K562 (cell line): Measurements from ENCODE around the gene UBR7. TPM values are rescaled to one million over a fixed set of nuclear protein-coding genes. Genes with fewer than 3 reads are reported as not detected.

Source experiments
- ATAC-seq: fragments of 200-7000 bp; cut with Tn5 transposase; 3 replicates; pipeline ENCODE4 v1.9.1; 2020; ENCODE audit warnings: moderate library complexity
- BruUV-seq: library from RNA; stranded (reverse); fragments of 400-500 nt; replicated peaks from 2 replicates; lab custom pipeline; 2021; lab: Mats Ljungman, UMichigan
- CTCF ChIA-PET: fragments of 300-600 bp; formaldehyde crosslinking; extraction: SDS; loops from one replicate; lab custom pipeline; 2021; ENCODE audit warnings: low intra/inter-chr PET ratio; lab: Yijun Ruan, JAX
- POLR2A ChIA-PET: fragments of 300-600, 350-650 bp; sonication (Branson Sonifier 250); formaldehyde crosslinking; extraction: SDS; loops from one replicate; lab custom pipeline; 2021; ENCODE audit warnings: antibody characterized with exemption, inconsistent platforms; lab: Yijun Ruan, JAX
- DNase-seq, 4 experiments: peaks; one replicate each; pipeline versions ENCODE4 v3.0.0 to v3.0.0-alpha.2; 2011 to 2018; ENCODE audit warnings: low spot score in 3 of 4, mixed read lengths in 3 of 4; ENCODE audit errors: extremely low read depth in 1 of 4
- FAIRE-seq: peaks from 2 replicates; lab custom pipeline; 2011; peaks lifted over from hg19 to GRCh38; lab: Jason Lieb, UNC
- H2AFZ ChIP-seq: 2 replicates; pipeline ENCODE4 v1.6.0; 2011; ENCODE audit warnings: low read depth, low read length, control low read depth, inconsistent platforms
- H3K27ac ChIP-seq: fragments of 200-600 bp; 3 replicates; pipeline ENCODE4 v1.8.0; 2011; ENCODE audit warnings: low read depth, mild to moderate bottlenecking, control low read depth, inconsistent platforms, low read length, moderate library complexity, mixed read lengths; ENCODE audit errors: extremely low read depth
- H3K27me3 ChIP-seq, 2 experiments: fragments of 300-600 bp in 1 of 2; 2 replicates in 1 of 2; 3 replicates in 1 of 2; pipeline versions ENCODE4 v1.6.0 to v1.8.0; 2011; ENCODE audit warnings: inconsistent platforms in 2 of 2, low read length in 2 of 2, mild to moderate bottlenecking in 1 of 2, mixed read lengths in 1 of 2, moderate library complexity in 1 of 2; ENCODE audit not compliant: control insufficient read depth in 2 of 2, insufficient read depth in 2 of 2
- H3K36me3 ChIP-seq: fragments of 300-600 bp; 3 replicates; pipeline ENCODE4 v1.8.0; 2011; ENCODE audit warnings: mild to moderate bottlenecking, low read length, inconsistent platforms; ENCODE audit not compliant: control insufficient read depth, insufficient read depth
- H3K4me1 ChIP-seq, 2 experiments: fragments of 200-600 bp in 1 of 2; replicated peaks in 1 of 2; 2 replicates in 1 of 2; 3 replicates in 1 of 2; pipeline versions ENCODE4 v1.5.1 to v1.8.0; 2011; ENCODE audit warnings: inconsistent platforms in 2 of 2, low read length in 2 of 2, mild to moderate bottlenecking in 1 of 2, mixed read lengths in 1 of 2, moderate library complexity in 1 of 2; ENCODE audit not compliant: control insufficient read depth in 2 of 2, insufficient read depth in 2 of 2
- H3K4me2 ChIP-seq: 2 replicates; pipeline ENCODE4 v1.6.1; 2011; ENCODE audit warnings: low read length, control low read depth, inconsistent platforms, mixed read lengths; ENCODE audit not compliant: insufficient read depth
- H3K4me3 ChIP-seq: fragments of 200-600 bp; sonication (generic), shearing (Covaris generic); 2 replicates; pipeline ENCODE4 v1.5.1; 2016; ENCODE audit warnings: control low read depth, inconsistent platforms
- H3K79me2 ChIP-seq: fragments of 200-600 bp; 3 replicates; pipeline ENCODE4 v1.8.0; 2011; ENCODE audit warnings: low read length, inconsistent platforms; ENCODE audit not compliant: control insufficient read depth, insufficient read depth
- H3K9ac ChIP-seq, 2 experiments: 2 replicates each; pipeline versions ENCODE4 v1.6.0 to v1.6.1; 2011; ENCODE audit warnings: low read depth in 2 of 2, low read length in 2 of 2, control low read depth in 1 of 2, inconsistent platforms in 1 of 2, mild to moderate bottlenecking in 1 of 2, mixed read lengths in 1 of 2; ENCODE audit not compliant: insufficient read depth in 1 of 2
- H3K9me1 ChIP-seq: one replicate; pipeline ENCODE4 v1.6.0; 2011; ENCODE audit warnings: inconsistent platforms, mild to moderate bottlenecking, low read length, moderate library complexity; ENCODE audit not compliant: control insufficient read depth, insufficient read depth
- H3K9me3 ChIP-seq: replicated peaks from 2 replicates; pipeline ENCODE4 v1.5.1; 2011; ENCODE audit warnings: low read depth, low read length, inconsistent platforms; ENCODE audit not compliant: control insufficient read depth, insufficient read depth
- H4K20me1 ChIP-seq: replicated peaks from 2 replicates; pipeline ENCODE4 v1.6.1; 2011; ENCODE audit warnings: low read length, inconsistent platforms, mixed read lengths; ENCODE audit not compliant: control insufficient read depth, insufficient read depth
- KAT2B ChIP-seq: IDR thresholded peaks from one replicate; pipeline ENCODE4 v1.6.1; 2012; ENCODE audit warnings: low read depth, mild to moderate bottlenecking, control low read depth, inconsistent platforms, low read length, moderate library complexity
- RBM22 ChIP-seq: fragments of 200-400 bp; formaldehyde crosslinking; IDR thresholded peaks from 2 replicates; pipeline ENCODE4 v1.6.1; 2018; ENCODE audit warnings: low read length, low read depth; ENCODE audit not compliant: poor library complexity, severe bottlenecking
- RREB1 ChIP-seq: fragments of 250-450 bp; sonication (Bioruptor Pico); IDR thresholded peaks from 2 replicates; pipeline ENCODE4 v1.4.0; 2020
- SAFB ChIP-seq: fragments of 200-400 bp; formaldehyde crosslinking; IDR thresholded peaks from 2 replicates; pipeline ENCODE4 v1.6.1; 2017; ENCODE audit warnings: low read depth, low read length, borderline replicate concordance
- TAL1 ChIP-seq: fragments of 450-650 bp; IDR thresholded peaks from 2 replicates; pipeline ENCODE4 v1.6.1; 2016; ENCODE audit warnings: mild to moderate bottlenecking
- THRAP3 ChIP-seq: fragments of 450-650 bp; IDR thresholded peaks from 2 replicates; pipeline ENCODE4 v1.6.1; 2016; ENCODE audit warnings: mild to moderate bottlenecking, inconsistent platforms, borderline replicate concordance
- WGBS: fragments of 100-300 bp; shearing (Covaris generic); methylation state at CpG from one replicate; pipeline ENCODE4 v1.1.6; 2016; ENCODE audit warnings: low coverage, mixed read lengths; ENCODE audit not compliant: insufficient coverage; ENCODE audit errors: missing lambda C conversion rate; 5-methylcytosine and 5-hydroxymethylcytosine counted together
- in situ Hi-C: fragments of 300-500 bp; cut with MboI; formaldehyde crosslinking; loops from 4 replicates; pipeline ENCODE4 v1.15.0; 2018; ENCODE audit warnings: inconsistent platforms, mixed read lengths
- intact Hi-C: fragments of 100-400 bp; cut with micrococcal nuclease; formaldehyde crosslinking; loops from 2 replicates; pipeline ENCODE4 v1.14.2; 2022
- polyA plus RNA-seq, 8 experiments: library from polyadenylated mRNA; depleted of rRNA in 4 of 8; stranded (reverse) in 5 of 8; unstranded in 3 of 8; fragments of >200 nt; fragmentation: Nextera tagmentation in 2 of 8; fragmentation: Illumina TruSeq in 1 of 8; extraction: Ambion mirVana in 2 of 8; extraction: Trizol in 1 of 8; gene quantifications; 2 replicates each; pipeline versions ENCODE4 v1.2.1 to v1.2.3, GENCODE V29; 2011 to 2014; ENCODE audit warnings: inconsistent platforms in 1 of 8, missing spikeins in 1 of 8
- total RNA-seq, 7 experiments: library from RNA; depleted of rRNA in 6 of 7; stranded (reverse); fragments of >200 nt in 6 of 7; fragmentation: Illumina TruSeq in 2 of 7; extraction: Trizol in 2 of 7; gene quantifications; 2 replicates each; pipeline versions ENCODE4 v1.2.1 to v1.2.3, GENCODE V29; 2011 to 2021; ENCODE audit warnings: low replicate concordance in 1 of 7

UBR7 gene
- total and polyA plus RNA-seq, 9 of the 15 experiments (the other 6 are each of a cell fraction or from before 2014, with no cell fraction given): 12.5 to 63.0 (median 34.4) TPM

GRCh38 chr14:93232159-93232558 lies 25.1 kb downstream of the UBR7 start:
- Histone ChIP-seq H3K4me2 (no peak overlapping the region), H3K27me3 (0 out of 5 replicates have a peak, but pooled peaks cover 0 to 4% of the 10 kb centered on the region in 2 experiments), H3K27ac (no peak overlapping the region), H3K36me3 (peaks cover 17% of the 10 kb centered on the region; the same call in 2 of the 3 replicates), H3K9me1 (no peaks in the 10 kb centered on the region), H3K9ac (no peak overlapping the region), H4K20me1 (no peaks in the 10 kb centered on the region), H3K4me1 (peaks cover 0 to 4% of the 10 kb centered on the region in 2 experiments; a peak in 1 of 5 replicates), H3K9me3 (no peaks in the 10 kb centered on the region), H3K4me3 (no peak overlapping the region), H3K79me2 (no peaks in the 10 kb centered on the region), H2AFZ (no peak overlapping the region)
- DNase-seq (no peak), ATAC-seq (no peak), FAIRE-seq (no peak)
- WGBS: 64% methylated on average over 5 of the region's 17 CpGs
- in situ Hi-C loops: no loop called here
- TF ChIP-seq KAT2B (no peak), THRAP3 (no peak), RBM22 (no peak), TAL1 (no peak), SAFB (no peak), RREB1 (CRISPR knock-in tag) (no peak)
- intact Hi-C loops: loop anchor here (5.0 to 10.0 kb wide), 2 partner anchors 243 to 385 kb away; no protein-coding TSS in a partner anchor
- CTCF ChIA-PET: no interaction called here
- POLR2A ChIA-PET: interaction anchor here (0.7 kb wide), 1 partner anchor 47 kb away, joined by 3 read pairs; the partner anchor contains the start of genes LYSET and MOAP1
- BruUV-seq: no TSS peak
